ENCODE results near the gene KDELR3. TPM values are rescaled to one million over a fixed set of nuclear protein-coding genes. Genes with fewer than 3 reads are reported as not detected.

The KDELR3 gene
- total RNA-seq, 6 donors from 2014 or later = 7.3 to 14.2 (median 9.7) TPM

- no peak overlapping the region for H3K4me3 ChIP-seq
- DNase-seq = no peak
- H3K27ac ChIP-seq = no peak overlapping the region
- no peak for TF ChIP-seq POLR2A (IDR thresholded peaks at IDR 0.05)
- no peaks in the 10 kb centered on the region for H3K27me3 ChIP-seq
- H3K36me3 ChIP-seq = no peaks in the 10 kb centered on the region
- 84 to 87% methylated on average over 15 of the region's 15 CpGs for WGBS, 2 donors
- no peak for ATAC-seq (ENCODE audit: low FRiP score in 2 of 2)
- no peaks in the 10 kb centered on the region for H3K9me3 ChIP-seq
- no peaks in the 10 kb centered on the region for H3K4me1 ChIP-seq
Observed at GRCh38 chr22:38436629-38437395, 31.1 kb upstream of the KDELR3 start.

- TF ChIP-seq CTCF (IDR thresholded peaks at IDR 0.05) (no peak), POLR2AphosphoS5 (IDR thresholded peaks at IDR 0.05) (no peak), EP300 (IDR thresholded peaks at IDR 0.05) (no peak), POLR2A (IDR thresholded peaks at IDR 0.05) (no peak)
- DNase-seq = no peak
- Histone ChIP-seq H3K9me3 (no peaks in the 10 kb centered on the region), H3K27me3 (no peaks in the 10 kb centered on the region), H3K27ac (no peak overlapping the region), H3K36me3 (no peaks in the 10 kb centered on the region), H3K4me3 (no peak overlapping the region), H3K4me1 (no peaks in the 10 kb centered on the region)
- ATAC-seq (ENCODE audit: low FRiP score in 2 of 2) = no peak
- 91 to 99% methylated on average over 9 of the region's 9 CpGs for WGBS, 2 donors
Observed at GRCh38 chr22:38437416-38437815, 30.5 kb upstream of the KDELR3 start.

GRCh38 chr22:38440747-38441350 lies 27.0 kb upstream of the KDELR3 start:
- no peak overlapping the region for H3K27ac ChIP-seq
- TF ChIP-seq CTCF (IDR thresholded peaks at IDR 0.05) (no peak), POLR2AphosphoS5 (IDR thresholded peaks at IDR 0.05) (no peak), EP300 (IDR thresholded peaks at IDR 0.05) (no peak), POLR2A (IDR thresholded peaks at IDR 0.05) (no peak)
- H3K4me1 ChIP-seq = no peaks in the 10 kb centered on the region
- no peak for DNase-seq
- no peaks in the 10 kb centered on the region for H3K9me3 ChIP-seq
- WGBS, 2 donors = 74 to 90% methylated on average over 10 to 14 of the region's 14 CpGs
- H3K4me3 ChIP-seq = no peak overlapping the region
- H3K27me3 ChIP-seq = no peaks in the 10 kb centered on the region
- no peaks in the 10 kb centered on the region for H3K36me3 ChIP-seq
- no peak for ATAC-seq (ENCODE audit: low FRiP score in 2 of 2)

GRCh38 chr22:38441620-38442287 lies 26.1 kb upstream of the KDELR3 start:
- DNase-seq (no peak), ATAC-seq (ENCODE audit: low FRiP score in 2 of 2) (no peak)
- no peak for TF ChIP-seq EP300 (IDR thresholded peaks at IDR 0.05)
- no peaks in the 10 kb centered on the region for H3K9me3 ChIP-seq
- WGBS, 2 donors = 75 to 78% methylated on average over 14 to 16 of the region's 16 CpGs
- H3K4me1 ChIP-seq = no peaks in the 10 kb centered on the region
- H3K27me3 ChIP-seq = no peaks in the 10 kb centered on the region
- H3K36me3 ChIP-seq = no peaks in the 10 kb centered on the region
- H3K27ac ChIP-seq = no peak overlapping the region
- H3K4me3 ChIP-seq = no peak overlapping the region

- H3K9me3 ChIP-seq = no peaks in the 10 kb centered on the region
- no peak for ATAC-seq (ENCODE audit: low FRiP score in 2 of 2)
- no peaks in the 10 kb centered on the region for H3K36me3 ChIP-seq
- no peak for TF ChIP-seq POLR2AphosphoS5 (IDR thresholded peaks at IDR 0.05)
- TF ChIP-seq POLR2A (IDR thresholded peaks at IDR 0.05) = no peak
- TF ChIP-seq EP300 (IDR thresholded peaks at IDR 0.05) = no peak
- TF ChIP-seq CTCF (IDR thresholded peaks at IDR 0.05) = no peak
- H3K27ac ChIP-seq = no peak overlapping the region
- H3K4me3 ChIP-seq = no peak overlapping the region
- DNase-seq = no peak
- H3K27me3 ChIP-seq = no peaks in the 10 kb centered on the region
- no peaks in the 10 kb centered on the region for H3K4me1 ChIP-seq
- 60 to 69% methylated on average over 12 to 13 of the region's 13 CpGs for WGBS, 2 donors
Observed at GRCh38 chr22:38442967-38443627, 24.8 kb upstream of the KDELR3 start.

Data from upper lobe of left lung (tissue), 6 donors.